Globus pallidus (tissue), 1 donor: ENCODE data around the gene RFTN1.

Experiments
- DNase-seq: peaks from one replicate; pipeline ENCODE4 v3.0.0-alpha.2; 2015; ENCODE audit warnings: low spot score

RFTN1 gene

DNA sequence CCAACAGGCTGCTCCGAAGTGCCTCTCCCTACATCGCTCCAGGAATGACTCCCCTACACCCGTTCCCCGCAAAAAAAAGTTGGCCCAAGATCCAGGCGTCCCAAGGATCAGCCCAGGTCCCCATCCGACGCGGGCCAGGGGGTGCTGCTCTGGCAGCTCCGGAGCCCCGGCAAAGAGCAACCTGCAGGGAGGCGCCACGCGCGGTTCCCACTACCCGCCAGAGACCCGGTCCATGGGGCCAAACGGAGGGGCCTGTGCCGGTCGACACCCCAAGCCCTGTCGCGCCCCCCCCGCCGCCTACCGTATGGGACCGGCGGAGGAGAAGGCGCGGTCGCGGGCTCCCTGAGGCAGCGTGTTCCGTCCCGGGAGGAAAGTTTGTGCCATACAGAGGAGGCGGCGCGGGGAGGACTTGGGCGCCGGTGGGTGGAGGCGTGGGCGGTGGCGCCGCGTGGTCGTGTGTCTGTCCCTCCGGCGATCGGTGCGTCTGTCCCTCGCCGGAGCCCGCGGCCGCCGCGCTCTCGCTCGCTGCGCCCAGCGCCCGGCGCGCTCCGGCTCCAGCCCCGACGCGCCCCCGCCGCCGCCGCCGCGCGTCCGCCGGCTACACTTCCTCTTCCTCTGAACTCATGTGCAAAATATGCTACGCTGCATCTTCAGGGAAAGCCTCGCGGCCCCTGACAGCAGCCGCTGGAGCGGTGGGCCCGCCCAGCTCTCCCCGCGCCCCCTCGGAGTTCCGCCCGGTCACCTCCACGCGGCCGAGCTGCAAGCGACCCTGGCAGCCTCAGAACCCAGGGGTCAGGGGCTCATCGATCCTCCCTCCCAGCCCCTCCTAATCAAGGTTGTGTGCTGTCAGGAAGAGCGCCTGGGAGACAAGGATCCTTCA is at the start of gene RFTN1:
RFTN1 (minus strand) TSS at position 559 of the 880 bp plus-strand sequence. CDS start 19,830 bp downstream, outside the sequence.
- no peak for DNase-seq

DNA sequence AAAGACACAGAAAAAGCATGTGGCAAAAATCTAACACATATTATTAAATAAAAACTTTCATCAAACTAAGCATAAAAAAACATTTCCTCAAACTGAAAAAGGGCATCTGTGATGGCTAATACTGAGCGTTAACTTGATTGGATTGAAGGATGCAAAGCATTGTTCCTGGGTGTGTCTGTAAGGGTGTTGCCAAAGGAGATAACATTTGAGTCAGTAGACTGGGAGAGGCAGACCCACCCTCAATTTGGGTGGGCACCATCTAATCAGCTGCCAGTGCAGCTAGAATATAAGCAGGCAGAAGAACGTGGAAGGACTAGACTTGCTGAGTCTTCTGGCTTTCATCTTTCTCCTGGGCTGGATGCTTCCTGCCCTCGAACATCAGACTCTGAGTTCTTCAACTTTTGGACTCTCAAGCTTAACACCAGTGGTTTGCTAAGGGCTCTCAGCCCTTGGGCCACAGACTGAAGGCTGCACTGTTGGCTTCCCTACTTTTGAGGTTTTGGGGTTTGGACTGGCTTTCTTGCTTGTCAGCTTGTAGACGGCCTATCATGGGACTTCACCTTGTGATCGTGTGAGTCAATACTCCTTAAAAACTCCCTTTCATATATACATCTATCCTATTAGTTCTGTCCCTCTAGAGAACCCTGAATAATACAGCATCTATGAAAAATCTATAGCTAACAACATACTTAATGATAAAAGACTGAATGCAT is 46.3 kb upstream of the RFTN1 start:
- DNase-seq, result no peak

GRCh38 chr3:16554126-16554525 is 40.6 kb upstream of the RFTN1 start:
- DNase-seq, result no peak

DNA sequence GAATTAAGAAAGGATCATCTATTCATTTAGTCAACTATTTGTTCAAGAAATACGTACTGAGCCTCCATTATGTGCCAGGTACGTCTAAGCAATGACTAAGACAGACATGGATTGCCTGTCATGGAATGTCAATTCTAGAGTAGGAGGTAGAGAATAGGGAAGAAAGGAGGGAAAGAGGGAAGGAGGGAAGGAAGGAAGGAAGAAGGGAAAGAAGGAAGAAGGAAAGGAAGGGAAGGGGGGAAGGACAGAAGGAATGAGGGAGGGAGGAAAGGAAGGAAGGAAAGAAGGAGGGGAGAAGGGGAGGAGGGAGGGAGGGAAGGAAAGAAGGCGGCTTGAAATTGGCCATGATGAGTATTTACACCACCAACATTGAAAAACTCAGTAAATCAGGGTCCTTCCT is 39.3 kb upstream of the RFTN1 start:
- no peak for DNase-seq

DNA sequence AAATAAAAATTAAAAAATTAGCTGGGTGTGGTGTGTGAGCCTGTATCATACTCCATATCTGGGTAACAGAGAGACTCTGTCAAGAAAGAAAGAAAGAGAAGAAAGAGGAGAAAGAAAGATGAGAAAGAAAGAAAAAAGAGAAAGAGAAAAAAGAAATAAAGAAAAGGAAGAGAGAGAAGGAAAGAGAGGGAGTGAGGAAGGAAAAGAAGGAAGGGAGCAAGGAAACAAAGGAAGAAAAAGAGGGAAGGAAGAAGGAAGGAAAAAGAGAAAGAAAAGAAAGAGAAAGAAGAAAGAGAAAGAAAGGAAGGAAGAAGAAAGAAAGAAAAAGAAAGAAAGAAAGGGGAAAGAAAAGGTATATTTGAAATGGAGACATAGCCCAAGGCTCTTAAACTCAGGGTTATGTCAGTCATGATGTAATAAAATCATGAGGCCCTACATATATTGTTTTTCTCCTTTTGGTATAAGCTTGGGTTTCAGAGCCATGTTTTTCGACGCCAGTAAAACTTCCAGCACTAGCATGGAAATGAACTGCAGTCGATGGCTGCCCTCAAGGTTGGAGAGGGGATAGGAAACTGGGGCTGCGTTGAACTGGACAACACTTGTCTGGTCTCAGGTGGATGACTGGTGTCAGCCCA is 38.0 kb upstream of the RFTN1 start:
- no peak for DNase-seq

GRCh38 chr3:16550676-16551341 is 37.3 kb upstream of the RFTN1 start:
- DNase-seq, result peak; percentile 72

- no peak for DNase-seq
Observed at GRCh38 chr3:16550305-16550675, 36.8 kb upstream of the RFTN1 start.

- DNase-seq, result no peak
Observed at GRCh38 chr3:16548721-16549120, 35.2 kb upstream of the RFTN1 start.

GRCh38 chr3:16547561-16548357 is 34.3 kb upstream of the RFTN1 start:
- DNase-seq, result no peak

GRCh38 chr3:16546186-16547010 is 32.9 kb upstream of the RFTN1 start:
- DNase-seq, result no peak

- DNase-seq, result no peak
Observed at GRCh38 chr3:16545413-16546185, 32.1 kb upstream of the RFTN1 start.

- no peak for DNase-seq
Observed at GRCh38 chr3:16543242-16543864, 29.9 kb upstream of the RFTN1 start.

- no peak for DNase-seq
Observed at GRCh38 chr3:16538507-16538906, 25.0 kb upstream of the RFTN1 start.

DNA sequence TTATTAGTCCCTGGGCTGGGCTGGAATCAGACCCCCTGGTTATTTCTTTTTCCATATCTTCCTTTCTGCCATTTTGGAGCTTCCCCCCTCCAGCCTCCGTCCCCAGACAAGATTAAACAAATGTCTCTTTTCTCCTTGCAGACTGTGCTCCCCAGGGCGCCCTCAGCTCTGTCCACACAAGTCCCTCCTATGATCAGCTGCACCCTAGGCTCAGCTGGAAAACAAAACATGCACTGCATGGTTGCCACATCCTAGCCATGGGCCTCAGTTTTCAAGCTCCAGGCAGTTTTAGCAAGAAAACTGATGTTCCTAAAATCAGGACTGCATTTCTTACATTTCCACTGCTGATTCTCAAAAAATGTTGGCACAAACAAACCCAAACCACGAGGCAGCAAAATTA is 23.5 kb upstream of the RFTN1 start:
- no peak for DNase-seq

GRCh38 chr3:16536344-16536663 is 22.8 kb upstream of the RFTN1 start:
- DNase-seq, result no peak

- DNase-seq, result no peak
Observed at GRCh38 chr3:16534640-16535262, 21.3 kb upstream of the RFTN1 start.

- DNase-seq, result no peak
Observed at GRCh38 chr3:16533928-16534574, 20.6 kb upstream of the RFTN1 start.

DNA sequence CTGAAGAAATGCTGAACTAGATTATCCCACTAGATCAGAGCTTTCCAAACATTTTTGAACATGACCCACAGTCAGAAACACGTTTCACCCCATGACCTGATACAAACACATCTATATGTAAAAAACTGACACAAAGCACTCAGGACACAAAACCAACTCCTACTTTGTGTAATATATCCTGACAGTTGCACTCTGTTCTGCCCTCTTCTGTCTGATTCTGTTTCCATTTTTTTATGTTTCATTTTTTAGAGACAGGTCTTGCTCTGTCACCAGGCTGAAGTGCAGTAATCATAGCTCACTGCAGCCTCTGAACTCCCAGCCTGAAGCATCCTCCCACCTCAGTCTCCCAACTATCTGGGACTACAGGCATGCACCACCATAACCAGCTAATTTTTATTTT is 15.8 kb upstream of the RFTN1 start:
- DNase-seq, result no peak
